H9 (cell line): ENCODE measurements around the gene ZNF428. TPM values are rescaled to one million over a fixed set of nuclear protein-coding genes. Genes with fewer than 3 reads are reported as not detected.
A peak's percentile ranks its signal among the peaks of the same experiment; 100 is the strongest.

Experiments used
- DNase-seq: peaks from one replicate; pipeline ENCODE4 v3.0.0-alpha.2; 2017
- H2AFZ ChIP-seq: one replicate; pipeline ENCODE4 v1.6.1; 2013; ENCODE audit warnings: mild to moderate bottlenecking, low read length, control low read depth, moderate library complexity
- H2AK5ac ChIP-seq: 2 replicates; pipeline ENCODE4 v1.6.1; 2013; ENCODE audit warnings: low read length, control low read depth, mixed read lengths; ENCODE audit not compliant: insufficient read length
- H2BK120ac ChIP-seq: one replicate; pipeline ENCODE4 v1.6.1; 2013; ENCODE audit warnings: low read depth, mild to moderate bottlenecking, low read length, control low read depth, inconsistent platforms; ENCODE audit not compliant: poor library complexity, severe bottlenecking
- H2BK12ac ChIP-seq: 2 replicates; pipeline ENCODE4 v1.6.1; 2013; ENCODE audit warnings: low read length, control low read depth, mixed read lengths, low read depth; ENCODE audit not compliant: insufficient read length
- H2BK15ac ChIP-seq: 2 replicates; pipeline ENCODE4 v1.6.1; 2013; ENCODE audit warnings: low read depth, low read length, control low read depth
- H2BK20ac ChIP-seq: one replicate; pipeline ENCODE4 v1.6.1; 2013; ENCODE audit warnings: low read depth, mild to moderate bottlenecking, low read length, control low read depth, inconsistent platforms; ENCODE audit not compliant: poor library complexity, severe bottlenecking
- H2BK5ac ChIP-seq: 2 replicates; pipeline ENCODE4 v1.6.1; 2013; ENCODE audit warnings: low read length, control low read depth, mixed read lengths; ENCODE audit not compliant: insufficient read length
- H3K14ac ChIP-seq: 2 replicates; pipeline ENCODE4 v1.6.1; 2013; ENCODE audit warnings: low read length, control low read depth; ENCODE audit not compliant: insufficient read depth
- H3K18ac ChIP-seq: 2 replicates; pipeline ENCODE4 v1.6.1; 2013; ENCODE audit warnings: low read depth, mild to moderate bottlenecking, mixed read lengths, low read length, control low read depth; ENCODE audit not compliant: insufficient read length
- H3K23ac ChIP-seq: 2 replicates; pipeline ENCODE4 v1.6.1; 2013; ENCODE audit warnings: low read length, control low read depth, mixed read lengths, low read depth; ENCODE audit not compliant: insufficient read length
- H3K23me2 ChIP-seq: 2 replicates; pipeline ENCODE4 v1.6.1; 2013; ENCODE audit warnings: low read depth, mild to moderate bottlenecking, mixed read lengths, low read length, control low read depth; ENCODE audit not compliant: insufficient read length, poor library complexity, severe bottlenecking
- H3K27ac ChIP-seq: 2 replicates; pipeline ENCODE4 v1.5.1; 2013; ENCODE audit warnings: low read length, control low read depth, mixed read lengths, low read depth; ENCODE audit not compliant: insufficient read length
- H3K27me3 ChIP-seq: 2 replicates; pipeline ENCODE4 v1.6.1; 2013; ENCODE audit warnings: low read length, control low read depth, inconsistent platforms; ENCODE audit not compliant: insufficient read depth
- H3K4ac ChIP-seq: 2 replicates; pipeline ENCODE4 v1.6.1; 2013; ENCODE audit warnings: low read depth, mild to moderate bottlenecking, control low read depth, inconsistent platforms, low read length, moderate library complexity
- H3K4me1 ChIP-seq: 2 replicates; pipeline ENCODE4 v1.6.1; 2013; ENCODE audit warnings: low read length, control low read depth, inconsistent platforms; ENCODE audit not compliant: insufficient read depth
- H3K4me2 ChIP-seq: 2 replicates; pipeline ENCODE4 v1.6.1; 2013; ENCODE audit warnings: low read length, control low read depth, mixed read lengths; ENCODE audit not compliant: insufficient read length, insufficient read depth
- H3K56ac ChIP-seq: 2 replicates; pipeline ENCODE4 v1.6.1; 2013; ENCODE audit warnings: low read depth, mild to moderate bottlenecking, mixed read lengths, low read length, control low read depth; ENCODE audit not compliant: insufficient read length
- H3K79me1 ChIP-seq: 2 replicates; pipeline ENCODE4 v1.6.1; 2013; ENCODE audit warnings: low read depth, mild to moderate bottlenecking, moderate library complexity, low read length, control low read depth, inconsistent platforms; ENCODE audit not compliant: insufficient read depth, poor library complexity, severe bottlenecking
- H3K79me2 ChIP-seq: 2 replicates; pipeline ENCODE4 v1.6.1; 2013; ENCODE audit warnings: low read length, control low read depth, inconsistent platforms; ENCODE audit not compliant: insufficient read depth
- H3K9ac ChIP-seq: 2 replicates; pipeline ENCODE4 v1.6.1; 2013; ENCODE audit warnings: low read length, control low read depth, mixed read lengths; ENCODE audit not compliant: insufficient read length; ENCODE audit errors: extremely low read depth
- H3K9me3 ChIP-seq: one replicate; pipeline ENCODE4 v1.6.1; 2013; ENCODE audit warnings: low read depth, low read length, inconsistent platforms; ENCODE audit not compliant: control insufficient read depth
- H3T11ph ChIP-seq: one replicate; pipeline ENCODE4 v1.6.1; 2013; ENCODE audit warnings: mild to moderate bottlenecking, low read length, control low read depth, inconsistent platforms
- H4K20me1 ChIP-seq: one replicate; pipeline ENCODE4 v1.6.1; 2013; ENCODE audit not compliant: control insufficient read depth, insufficient read length, insufficient read depth
- H4K5ac ChIP-seq: 2 replicates; pipeline ENCODE4 v1.6.1; 2013; ENCODE audit warnings: low read depth, mild to moderate bottlenecking, mixed read lengths, low read length, control low read depth; ENCODE audit not compliant: insufficient read length
- H4K8ac ChIP-seq: replicated peaks from 2 replicates; pipeline ENCODE4 v1.6.1; 2013; ENCODE audit warnings: low read length, control low read depth, mixed read lengths, low read depth; ENCODE audit not compliant: insufficient read length
- H4K91ac ChIP-seq: 2 replicates; pipeline ENCODE4 v1.6.1; 2013; ENCODE audit warnings: low read depth, mild to moderate bottlenecking, moderate library complexity, mixed read lengths, low read length, control low read depth; ENCODE audit not compliant: insufficient read length
- H3K27ac Mint-ChIP-seq, 3 experiments: 2 replicates in 2 of 3; 3 replicates in 1 of 3; pipeline ENCODE4 v1.8.0; 2020 to 2021; ENCODE audit warnings: mixed read lengths in 3 of 3, mild to moderate bottlenecking in 1 of 3, moderate library complexity in 1 of 3
- H3K27me3 Mint-ChIP-seq: 2 replicates; pipeline ENCODE4 v1.8.0; 2021; ENCODE audit warnings: low read depth, mild to moderate bottlenecking, moderate library complexity, mixed read lengths
- H3K36me3 Mint-ChIP-seq, 3 experiments: 2 replicates in 2 of 3; 3 replicates in 1 of 3; pipeline ENCODE4 v1.8.0; 2020 to 2021; ENCODE audit warnings: low read depth in 3 of 3, mixed read lengths in 3 of 3; ENCODE audit not compliant: insufficient read depth in 1 of 3
- H3K4me1 Mint-ChIP-seq, 2 experiments: 2 replicates each; pipeline ENCODE4 v1.8.0; 2020; ENCODE audit warnings: mixed read lengths in 2 of 2
- H3K4me3 Mint-ChIP-seq, 2 experiments: 2 replicates in 1 of 2; 3 replicates in 1 of 2; pipeline ENCODE4 v1.8.0; 2020 to 2021; ENCODE audit warnings: mild to moderate bottlenecking in 2 of 2, mixed read lengths in 2 of 2, moderate library complexity in 1 of 2
- H3K9me3 Mint-ChIP-seq, 2 experiments: 2 replicates in 1 of 2; 3 replicates in 1 of 2; pipeline ENCODE4 v1.8.0; 2020; ENCODE audit warnings: mild to moderate bottlenecking in 2 of 2, mixed read lengths in 2 of 2, moderate library complexity in 1 of 2
- CTCF ChIP-seq: fragments of 200-600 bp; sonication (generic); conservative IDR thresholded peaks from 3 replicates; pipeline ENCODE4 v1.8.0; 2021; ENCODE audit warnings: antibody characterized with exemption, mild to moderate bottlenecking
- WGBS: extraction: QIAGEN DNeasy Blood & Tissue Kit; methylation state at CpG from one replicate; pipeline ENCODE4 v1.1.7; 2013; ENCODE audit warnings: missing lambda C conversion rate, low lambda C conversion rate, mixed read lengths; ENCODE audit not compliant: insufficient read length; ENCODE audit errors: extremely low coverage; 5-methylcytosine and 5-hydroxymethylcytosine counted together
- total RNA-seq: library from RNA; stranded (reverse); gene quantifications from 2 replicates; pipeline ENCODE4 v1.2.1, GENCODE V29; 2021

The ZNF428 gene
- total RNA-seq, 1 experiment from 2014 or later = 30.3 TPM

GRCh38 chr19:43652546-43652874 is 33.1 kb upstream of the ZNF428 start:
- peak; percentile 8; the same call in 1 of the 3 replicates for TF ChIP-seq CTCF
- no peak overlapping the region for H3K14ac ChIP-seq
- no peak overlapping the region for H2BK5ac ChIP-seq
- H3K4me2 ChIP-seq = no peak overlapping the region
- no peak overlapping the region for H3K23ac ChIP-seq
- no peaks in the 10 kb centered on the region for H3K9me3 ChIP-seq
- Mint-ChIP-seq H3K27ac (peak overlapping the region in 1 of 3 experiments; percentile 75; a peak in 1 of 7 replicates), H3K36me3 (peaks cover 52 to 65% (median 63%) of the 10 kb centered on the region in 3 experiments), H3K9me3 (peaks cover 5 to 6% of the 10 kb centered on the region in 2 experiments; a peak in 4 of 5 replicates), H3K27me3 (no peaks in the 10 kb centered on the region), H3K4me3 (no peak overlapping the region; a peak in 1 of 5 replicates), H3K4me1 (peaks cover 2 to 3% of the 10 kb centered on the region in 2 experiments; a peak in 2 of 4 replicates)
- no peak overlapping the region for H3T11ph ChIP-seq
- no peaks in the 10 kb centered on the region for H3K79me2 ChIP-seq
- H3K56ac ChIP-seq = no peak overlapping the region
- H3K18ac ChIP-seq = no peak overlapping the region
- no peaks in the 10 kb centered on the region for H3K4me1 ChIP-seq
- no peak overlapping the region for H2BK120ac ChIP-seq
- no peaks in the 10 kb centered on the region for H4K20me1 ChIP-seq
- H3K23me2 ChIP-seq = no peaks in the 10 kb centered on the region
- H2AFZ ChIP-seq = no peak overlapping the region
- no peak overlapping the region for H4K8ac ChIP-seq
- no peak overlapping the region for H2BK15ac ChIP-seq
- DNase-seq = no peak
- H2BK20ac ChIP-seq = no peak overlapping the region
- no peak overlapping the region for H4K5ac ChIP-seq
- no peak overlapping the region for H3K27ac ChIP-seq
- H2BK12ac ChIP-seq = no peak overlapping the region
- H3K9ac ChIP-seq = no peak overlapping the region
- H3K27me3 ChIP-seq = no peaks in the 10 kb centered on the region
- H2AK5ac ChIP-seq = no peak overlapping the region
- H4K91ac ChIP-seq = no peak overlapping the region
- no peak overlapping the region for H3K4ac ChIP-seq
- WGBS = no CpG with 5 or more reads among the region's 5 CpGs
- H3K79me1 ChIP-seq = no peaks in the 10 kb centered on the region
